ENCODE measurements around the gene ARL4A.
"Not testable (repeated sequence)": the region's sequence is repeated elsewhere in the genome, so short reads cannot be mapped to it uniquely, and the experiment has no call there.

DNA sequence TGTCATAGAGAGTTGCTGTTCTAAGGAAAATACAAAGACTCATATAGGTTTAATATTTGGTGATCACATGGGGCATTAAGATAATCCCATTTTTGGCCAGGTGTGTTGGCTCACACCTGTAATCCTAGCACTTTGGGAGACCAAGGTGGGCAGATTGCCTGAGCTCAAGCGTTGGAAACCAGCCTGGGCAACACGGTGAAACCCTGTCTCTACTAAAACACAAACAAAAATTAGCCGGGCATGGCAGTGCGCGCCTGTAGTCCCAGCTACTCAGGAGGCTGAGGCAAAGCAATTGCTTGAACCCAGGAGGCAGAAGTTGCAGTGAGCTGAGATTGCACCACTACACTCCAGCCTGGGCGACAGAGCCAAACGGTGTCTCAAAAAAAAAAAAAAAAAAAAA, 14.0 kb upstream of the ARL4A start:
- TF ChIP-seq, protein P1, sequence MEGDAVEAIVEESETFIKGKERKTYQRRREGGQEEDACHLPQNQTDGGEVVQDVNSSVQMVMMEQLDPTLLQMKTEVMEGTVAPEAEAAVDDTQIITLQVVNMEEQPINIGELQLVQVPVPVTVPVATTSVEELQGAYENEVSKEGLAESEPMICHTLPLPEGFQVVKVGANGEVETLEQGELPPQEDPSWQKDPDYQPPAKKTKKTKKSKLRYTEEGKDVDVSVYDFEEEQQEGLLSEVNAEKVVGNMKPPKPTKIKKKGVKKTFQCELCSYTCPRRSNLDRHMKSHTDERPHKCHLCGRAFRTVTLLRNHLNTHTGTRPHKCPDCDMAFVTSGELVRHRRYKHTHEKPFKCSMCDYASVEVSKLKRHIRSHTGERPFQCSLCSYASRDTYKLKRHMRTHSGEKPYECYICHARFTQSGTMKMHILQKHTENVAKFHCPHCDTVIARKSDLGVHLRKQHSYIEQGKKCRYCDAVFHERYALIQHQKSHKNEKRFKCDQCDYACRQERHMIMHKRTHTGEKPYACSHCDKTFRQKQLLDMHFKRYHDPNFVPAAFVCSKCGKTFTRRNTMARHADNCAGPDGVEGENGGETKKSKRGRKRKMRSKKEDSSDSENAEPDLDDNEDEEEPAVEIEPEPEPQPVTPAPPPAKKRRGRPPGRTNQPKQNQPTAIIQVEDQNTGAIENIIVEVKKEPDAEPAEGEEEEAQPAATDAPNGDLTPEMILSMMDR (IDR thresholded peaks at IDR 0.05), result not testable (repeated sequence)
- not testable (repeated sequence) for TF ChIP-seq ZFX (IDR thresholded peaks at IDR 0.05; ENCODE audit: borderline replicate concordance)

All from 22Rv1 (cell line).